IPS DF 6.9 (cell line): ENCODE results near the gene CARF.

Experiments used
- DNase-seq: peaks from one replicate; pipeline ENCODE4 v3.0.0-alpha.2; 2013; ENCODE audit warnings: low read depth, low spot score
- H3K27ac ChIP-seq: one replicate; pipeline ENCODE4 v1.5.1; 2013; ENCODE audit warnings: low read length, control low read depth
- H3K27me3 ChIP-seq: 2 replicates; pipeline ENCODE4 v1.6.1; 2013; ENCODE audit warnings: mild to moderate bottlenecking, low read length; ENCODE audit not compliant: control insufficient read depth, insufficient read depth
- H3K36me3 ChIP-seq: 2 replicates; pipeline ENCODE4 v1.6.1; 2013; ENCODE audit warnings: low read length; ENCODE audit not compliant: control insufficient read depth, insufficient read depth
- H3K4me1 ChIP-seq: 2 replicates; pipeline ENCODE4 v1.6.1; 2013; ENCODE audit warnings: low read length; ENCODE audit not compliant: control insufficient read depth, insufficient read depth
- H3K4me3 ChIP-seq: 2 replicates; pipeline ENCODE4 v1.5.1; 2013; ENCODE audit warnings: mild to moderate bottlenecking, low read length
- H3K9me3 ChIP-seq: 2 replicates; pipeline ENCODE4 v1.6.1; 2013; ENCODE audit warnings: low read length, inconsistent platforms; ENCODE audit not compliant: control insufficient read depth, insufficient read depth
- WGBS: extraction: QIAGEN DNeasy Blood & Tissue Kit; methylation state at CpG from one replicate; pipeline ENCODE4 v1.1.7; 2013; ENCODE audit warnings: mixed read lengths, missing lambda C conversion rate; ENCODE audit not compliant: insufficient read length, insufficient coverage; 5-methylcytosine and 5-hydroxymethylcytosine counted together

The CARF gene

GRCh38 chr2:203018181-203018580 lies 106.1 kb downstream of the CARF start:
- no peaks in the 10 kb centered on the region for H3K27me3 ChIP-seq
- H3K36me3 ChIP-seq: no peaks in the 10 kb centered on the region
- H3K9me3 ChIP-seq: no peaks in the 10 kb centered on the region
- H3K27ac ChIP-seq: no peak overlapping the region
- H3K4me1 ChIP-seq: no peaks in the 10 kb centered on the region
- WGBS: no CpG with 5 or more reads among the region's 1 CpG
- no peak for DNase-seq
- no peak overlapping the region for H3K4me3 ChIP-seq

GRCh38 chr2:203019142-203019541 lies 107.1 kb downstream of the CARF start:
- H3K27ac ChIP-seq: no peak overlapping the region
- no CpG with 5 or more reads among the region's 2 CpGs for WGBS
- DNase-seq: no peak
- H3K9me3 ChIP-seq: no peaks in the 10 kb centered on the region
- no peak overlapping the region for H3K4me3 ChIP-seq
- H3K36me3 ChIP-seq: no peaks in the 10 kb centered on the region
- no peaks in the 10 kb centered on the region for H3K27me3 ChIP-seq
- no peaks in the 10 kb centered on the region for H3K4me1 ChIP-seq

- WGBS: no CpG with 5 or more reads among the region's 4 CpGs
Measured at GRCh38 chr2:203021991-203022390, 109.9 kb downstream of the CARF start.

GRCh38 chr2:203022751-203023150 lies 110.7 kb downstream of the CARF start:
- Histone ChIP-seq H3K36me3 (no peaks in the 10 kb centered on the region), H3K27ac (no peak overlapping the region), H3K27me3 (no peaks in the 10 kb centered on the region), H3K4me1 (no peaks in the 10 kb centered on the region), H3K9me3 (no peaks in the 10 kb centered on the region), H3K4me3 (no peak overlapping the region)
- DNase-seq: no peak
- no CpG with 5 or more reads among the region's 1 CpG for WGBS

More at GRCh38 chr2:203021991-203022390, 109.9 kb downstream of the CARF start:
- Histone ChIP-seq H3K27ac (no peak overlapping the region), H3K4me3 (no peak overlapping the region), H3K4me1 (no peaks in the 10 kb centered on the region), H3K9me3 (no peaks in the 10 kb centered on the region), H3K36me3 (no peaks in the 10 kb centered on the region), H3K27me3 (no peaks in the 10 kb centered on the region)
- no peak for DNase-seq

- H3K36me3 ChIP-seq: no peaks in the 10 kb centered on the region
- H3K4me1 ChIP-seq: no peaks in the 10 kb centered on the region
- no peaks in the 10 kb centered on the region for H3K9me3 ChIP-seq
- DNase-seq: no peak
- no peaks in the 10 kb centered on the region for H3K27me3 ChIP-seq
- H3K4me3 ChIP-seq: no peak overlapping the region
- no peak overlapping the region for H3K27ac ChIP-seq
Measured at GRCh38 chr2:203025592-203025991, 113.5 kb downstream of the CARF start.

GRCh38 chr2:203030545-203030944 lies 118.5 kb downstream of the CARF start:
- H3K9me3 ChIP-seq: no peaks in the 10 kb centered on the region
- no peak for DNase-seq
- WGBS: no CpG with 5 or more reads among the region's 2 CpGs
- no peaks in the 10 kb centered on the region for H3K36me3 ChIP-seq
- H3K27me3 ChIP-seq: no peaks in the 10 kb centered on the region
- no peak overlapping the region for H3K27ac ChIP-seq
- H3K4me1 ChIP-seq: no peaks in the 10 kb centered on the region
- H3K4me3 ChIP-seq: no peak overlapping the region

GRCh38 chr2:203030991-203031390 lies 118.9 kb downstream of the CARF start:
- Histone ChIP-seq H3K9me3 (no peaks in the 10 kb centered on the region), H3K27ac (no peak overlapping the region), H3K4me3 (no peak overlapping the region), H3K36me3 (no peaks in the 10 kb centered on the region), H3K4me1 (no peaks in the 10 kb centered on the region), H3K27me3 (no peaks in the 10 kb centered on the region)
- DNase-seq: no peak
- no CpG with 5 or more reads among the region's 5 CpGs for WGBS

GRCh38 chr2:203033395-203033794 lies 121.3 kb downstream of the CARF start:
- no peaks in the 10 kb centered on the region for H3K4me1 ChIP-seq
- DNase-seq: no peak
- no peaks in the 10 kb centered on the region for H3K36me3 ChIP-seq
- no peaks in the 10 kb centered on the region for H3K9me3 ChIP-seq
- no peak overlapping the region for H3K4me3 ChIP-seq
- H3K27me3 ChIP-seq: no peaks in the 10 kb centered on the region
- H3K27ac ChIP-seq: no peak overlapping the region

GRCh38 chr2:203035879-203036470 lies 123.9 kb downstream of the CARF start:
- no peaks in the 10 kb centered on the region for H3K36me3 ChIP-seq
- H3K9me3 ChIP-seq: no peaks in the 10 kb centered on the region
- no peak for DNase-seq
- no peaks in the 10 kb centered on the region for H3K4me1 ChIP-seq
- no peak overlapping the region for H3K27ac ChIP-seq
- no peak overlapping the region for H3K4me3 ChIP-seq
- no CpG with 5 or more reads among the region's 3 CpGs for WGBS
- H3K27me3 ChIP-seq: no peaks in the 10 kb centered on the region
